K562 (cell line): ENCODE results near the gene NOM1. TPM values are rescaled to one million over a fixed set of nuclear protein-coding genes. Genes with fewer than 3 reads are reported as not detected.

Experiments
- DACH1 ChIP-seq: fragments of 450-650 bp; IDR thresholded peaks from 2 replicates; pipeline ENCODE4 v1.6.1; 2018; ENCODE audit not compliant: partially characterized antibody
- KDM2B ChIP-seq: fragments of 250-450 bp; sonication (Bioruptor Pico); IDR thresholded peaks from 2 replicates; pipeline ENCODE4 v1.8.0; 2021; ENCODE audit warnings: mild to moderate bottlenecking, moderate library complexity
- NCOA1 ChIP-seq: fragments of 450-650 bp; IDR thresholded peaks from 2 replicates; pipeline ENCODE4 v1.6.1; 2016; ENCODE audit warnings: low read depth
- NEUROD1 ChIP-seq: fragments of 150-350 bp; IDR thresholded peaks from 2 replicates; pipeline ENCODE4 v1.6.1; 2014; ENCODE audit warnings: borderline replicate concordance, low read length, low read depth; ENCODE audit not compliant: partially characterized antibody
- RBFOX2 ChIP-seq: fragments of 200-400 bp; formaldehyde crosslinking; IDR thresholded peaks from 2 replicates; pipeline ENCODE4 v1.6.1; 2017; ENCODE audit warnings: low read depth, mild to moderate bottlenecking, low read length, moderate library complexity
- SMAD1 ChIP-seq: fragments of 150-350 bp; IDR thresholded peaks from 2 replicates; pipeline ENCODE4 v1.6.1; 2014; ENCODE audit warnings: low read length, low read depth; ENCODE audit not compliant: partially characterized antibody
- SREBF2 ChIP-seq: sonication (generic); formaldehyde crosslinking; IDR thresholded peaks from 2 replicates; pipeline ENCODE4 v1.4.0; 2020; ENCODE audit warnings: mild to moderate bottlenecking, missing genetic modification reagents
- ZEB2 ChIP-seq: fragments of 450-650 bp; IDR thresholded peaks from 2 replicates; pipeline ENCODE4 v1.6.1; 2016
- polyA plus RNA-seq, 8 experiments: library from polyadenylated mRNA; depleted of rRNA in 4 of 8; stranded (reverse) in 5 of 8; unstranded in 3 of 8; fragments of >200 nt; fragmentation: Nextera tagmentation in 2 of 8; fragmentation: Illumina TruSeq in 1 of 8; extraction: Ambion mirVana in 2 of 8; extraction: Trizol in 1 of 8; gene quantifications; 2 replicates each; pipeline versions ENCODE4 v1.2.1 to v1.2.3, GENCODE V29; 2011 to 2014; ENCODE audit warnings: inconsistent platforms in 1 of 8, missing spikeins in 1 of 8
- total RNA-seq, 7 experiments: library from RNA; depleted of rRNA in 6 of 7; stranded (reverse); fragments of >200 nt in 6 of 7; fragmentation: Illumina TruSeq in 2 of 7; extraction: Trizol in 2 of 7; gene quantifications; 2 replicates each; pipeline versions ENCODE4 v1.2.1 to v1.2.3, GENCODE V29; 2011 to 2021; ENCODE audit warnings: low replicate concordance in 1 of 7
- TF ChIP-seq, protein P1 (sequence below): fragments of 450-650 bp; IDR thresholded peaks from 2 replicates; pipeline ENCODE4 v1.6.1; 2016; ENCODE audit warnings: mild to moderate bottlenecking, moderate library complexity
- TF ChIP-seq, protein P2 (sequence below): fragments of 450-650 bp; IDR thresholded peaks from 2 replicates; pipeline ENCODE4 v1.6.1; 2018; ENCODE audit not compliant: partially characterized antibody

Gene NOM1
- total and polyA plus RNA-seq, 9 of the 15 experiments (the other 6 are each of a cell fraction or from before 2014, with no cell fraction given): 6.8 to 47.3 (median 37.4) TPM

DNA sequence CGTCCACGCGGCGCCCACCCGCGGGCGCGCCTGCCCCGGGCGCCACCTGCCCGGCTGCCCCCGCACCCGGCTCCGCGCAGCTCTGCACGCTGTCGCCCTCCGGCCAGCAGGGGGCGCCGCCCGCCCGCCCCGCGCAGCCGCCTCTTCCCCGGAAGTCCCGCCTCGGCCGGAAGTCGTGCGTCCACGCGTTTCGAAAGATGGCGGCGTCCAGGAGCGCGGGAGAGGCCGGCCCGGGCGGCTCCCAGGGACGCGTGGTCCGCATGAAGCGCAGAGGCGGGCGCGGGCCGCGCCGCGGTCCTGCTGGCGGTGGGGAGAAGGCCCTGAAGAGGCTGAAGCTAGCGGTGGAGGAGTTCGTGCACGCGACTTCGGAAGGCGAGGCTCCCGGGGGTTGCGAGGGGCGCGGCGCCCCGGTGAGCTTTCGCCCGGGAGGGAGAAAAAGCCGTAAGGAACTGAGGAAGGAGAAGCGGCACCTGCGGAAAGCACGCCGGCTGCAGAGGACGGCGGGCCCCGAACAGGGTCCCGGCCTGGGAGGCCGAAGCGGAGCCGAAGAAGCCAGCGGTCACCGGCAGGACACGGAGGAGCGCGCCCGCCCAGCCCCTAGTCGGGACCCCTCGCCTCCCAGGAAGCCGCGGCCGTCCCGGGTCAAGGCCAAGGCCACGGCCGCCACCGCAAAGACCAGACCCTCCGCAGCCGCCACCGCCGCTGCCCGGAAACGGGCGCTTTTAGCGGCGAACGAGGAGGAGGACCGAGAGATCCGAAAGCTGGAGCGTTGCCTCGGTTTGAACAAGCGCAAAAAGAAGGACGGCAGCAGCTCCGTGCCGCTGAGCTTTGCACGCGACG, at the start of gene NOM1 (continued):
- TF ChIP-seq, protein P1, sequence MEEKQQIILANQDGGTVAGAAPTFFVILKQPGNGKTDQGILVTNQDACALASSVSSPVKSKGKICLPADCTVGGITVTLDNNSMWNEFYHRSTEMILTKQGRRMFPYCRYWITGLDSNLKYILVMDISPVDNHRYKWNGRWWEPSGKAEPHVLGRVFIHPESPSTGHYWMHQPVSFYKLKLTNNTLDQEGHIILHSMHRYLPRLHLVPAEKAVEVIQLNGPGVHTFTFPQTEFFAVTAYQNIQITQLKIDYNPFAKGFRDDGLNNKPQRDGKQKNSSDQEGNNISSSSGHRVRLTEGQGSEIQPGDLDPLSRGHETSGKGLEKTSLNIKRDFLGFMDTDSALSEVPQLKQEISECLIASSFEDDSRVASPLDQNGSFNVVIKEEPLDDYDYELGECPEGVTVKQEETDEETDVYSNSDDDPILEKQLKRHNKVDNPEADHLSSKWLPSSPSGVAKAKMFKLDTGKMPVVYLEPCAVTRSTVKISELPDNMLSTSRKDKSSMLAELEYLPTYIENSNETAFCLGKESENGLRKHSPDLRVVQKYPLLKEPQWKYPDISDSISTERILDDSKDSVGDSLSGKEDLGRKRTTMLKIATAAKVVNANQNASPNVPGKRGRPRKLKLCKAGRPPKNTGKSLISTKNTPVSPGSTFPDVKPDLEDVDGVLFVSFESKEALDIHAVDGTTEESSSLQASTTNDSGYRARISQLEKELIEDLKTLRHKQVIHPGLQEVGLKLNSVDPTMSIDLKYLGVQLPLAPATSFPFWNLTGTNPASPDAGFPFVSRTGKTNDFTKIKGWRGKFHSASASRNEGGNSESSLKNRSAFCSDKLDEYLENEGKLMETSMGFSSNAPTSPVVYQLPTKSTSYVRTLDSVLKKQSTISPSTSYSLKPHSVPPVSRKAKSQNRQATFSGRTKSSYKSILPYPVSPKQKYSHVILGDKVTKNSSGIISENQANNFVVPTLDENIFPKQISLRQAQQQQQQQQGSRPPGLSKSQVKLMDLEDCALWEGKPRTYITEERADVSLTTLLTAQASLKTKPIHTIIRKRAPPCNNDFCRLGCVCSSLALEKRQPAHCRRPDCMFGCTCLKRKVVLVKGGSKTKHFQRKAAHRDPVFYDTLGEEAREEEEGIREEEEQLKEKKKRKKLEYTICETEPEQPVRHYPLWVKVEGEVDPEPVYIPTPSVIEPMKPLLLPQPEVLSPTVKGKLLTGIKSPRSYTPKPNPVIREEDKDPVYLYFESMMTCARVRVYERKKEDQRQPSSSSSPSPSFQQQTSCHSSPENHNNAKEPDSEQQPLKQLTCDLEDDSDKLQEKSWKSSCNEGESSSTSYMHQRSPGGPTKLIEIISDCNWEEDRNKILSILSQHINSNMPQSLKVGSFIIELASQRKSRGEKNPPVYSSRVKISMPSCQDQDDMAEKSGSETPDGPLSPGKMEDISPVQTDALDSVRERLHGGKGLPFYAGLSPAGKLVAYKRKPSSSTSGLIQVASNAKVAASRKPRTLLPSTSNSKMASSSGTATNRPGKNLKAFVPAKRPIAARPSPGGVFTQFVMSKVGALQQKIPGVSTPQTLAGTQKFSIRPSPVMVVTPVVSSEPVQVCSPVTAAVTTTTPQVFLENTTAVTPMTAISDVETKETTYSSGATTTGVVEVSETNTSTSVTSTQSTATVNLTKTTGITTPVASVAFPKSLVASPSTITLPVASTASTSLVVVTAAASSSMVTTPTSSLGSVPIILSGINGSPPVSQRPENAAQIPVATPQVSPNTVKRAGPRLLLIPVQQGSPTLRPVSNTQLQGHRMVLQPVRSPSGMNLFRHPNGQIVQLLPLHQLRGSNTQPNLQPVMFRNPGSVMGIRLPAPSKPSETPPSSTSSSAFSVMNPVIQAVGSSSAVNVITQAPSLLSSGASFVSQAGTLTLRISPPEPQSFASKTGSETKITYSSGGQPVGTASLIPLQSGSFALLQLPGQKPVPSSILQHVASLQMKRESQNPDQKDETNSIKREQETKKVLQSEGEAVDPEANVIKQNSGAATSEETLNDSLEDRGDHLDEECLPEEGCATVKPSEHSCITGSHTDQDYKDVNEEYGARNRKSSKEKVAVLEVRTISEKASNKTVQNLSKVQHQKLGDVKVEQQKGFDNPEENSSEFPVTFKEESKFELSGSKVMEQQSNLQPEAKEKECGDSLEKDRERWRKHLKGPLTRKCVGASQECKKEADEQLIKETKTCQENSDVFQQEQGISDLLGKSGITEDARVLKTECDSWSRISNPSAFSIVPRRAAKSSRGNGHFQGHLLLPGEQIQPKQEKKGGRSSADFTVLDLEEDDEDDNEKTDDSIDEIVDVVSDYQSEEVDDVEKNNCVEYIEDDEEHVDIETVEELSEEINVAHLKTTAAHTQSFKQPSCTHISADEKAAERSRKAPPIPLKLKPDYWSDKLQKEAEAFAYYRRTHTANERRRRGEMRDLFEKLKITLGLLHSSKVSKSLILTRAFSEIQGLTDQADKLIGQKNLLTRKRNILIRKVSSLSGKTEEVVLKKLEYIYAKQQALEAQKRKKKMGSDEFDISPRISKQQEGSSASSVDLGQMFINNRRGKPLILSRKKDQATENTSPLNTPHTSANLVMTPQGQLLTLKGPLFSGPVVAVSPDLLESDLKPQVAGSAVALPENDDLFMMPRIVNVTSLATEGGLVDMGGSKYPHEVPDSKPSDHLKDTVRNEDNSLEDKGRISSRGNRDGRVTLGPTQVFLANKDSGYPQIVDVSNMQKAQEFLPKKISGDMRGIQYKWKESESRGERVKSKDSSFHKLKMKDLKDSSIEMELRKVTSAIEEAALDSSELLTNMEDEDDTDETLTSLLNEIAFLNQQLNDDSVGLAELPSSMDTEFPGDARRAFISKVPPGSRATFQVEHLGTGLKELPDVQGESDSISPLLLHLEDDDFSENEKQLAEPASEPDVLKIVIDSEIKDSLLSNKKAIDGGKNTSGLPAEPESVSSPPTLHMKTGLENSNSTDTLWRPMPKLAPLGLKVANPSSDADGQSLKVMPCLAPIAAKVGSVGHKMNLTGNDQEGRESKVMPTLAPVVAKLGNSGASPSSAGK: peak; percentile 40; the same call in 1 of the 2 replicates
- TF ChIP-seq, protein P2, sequence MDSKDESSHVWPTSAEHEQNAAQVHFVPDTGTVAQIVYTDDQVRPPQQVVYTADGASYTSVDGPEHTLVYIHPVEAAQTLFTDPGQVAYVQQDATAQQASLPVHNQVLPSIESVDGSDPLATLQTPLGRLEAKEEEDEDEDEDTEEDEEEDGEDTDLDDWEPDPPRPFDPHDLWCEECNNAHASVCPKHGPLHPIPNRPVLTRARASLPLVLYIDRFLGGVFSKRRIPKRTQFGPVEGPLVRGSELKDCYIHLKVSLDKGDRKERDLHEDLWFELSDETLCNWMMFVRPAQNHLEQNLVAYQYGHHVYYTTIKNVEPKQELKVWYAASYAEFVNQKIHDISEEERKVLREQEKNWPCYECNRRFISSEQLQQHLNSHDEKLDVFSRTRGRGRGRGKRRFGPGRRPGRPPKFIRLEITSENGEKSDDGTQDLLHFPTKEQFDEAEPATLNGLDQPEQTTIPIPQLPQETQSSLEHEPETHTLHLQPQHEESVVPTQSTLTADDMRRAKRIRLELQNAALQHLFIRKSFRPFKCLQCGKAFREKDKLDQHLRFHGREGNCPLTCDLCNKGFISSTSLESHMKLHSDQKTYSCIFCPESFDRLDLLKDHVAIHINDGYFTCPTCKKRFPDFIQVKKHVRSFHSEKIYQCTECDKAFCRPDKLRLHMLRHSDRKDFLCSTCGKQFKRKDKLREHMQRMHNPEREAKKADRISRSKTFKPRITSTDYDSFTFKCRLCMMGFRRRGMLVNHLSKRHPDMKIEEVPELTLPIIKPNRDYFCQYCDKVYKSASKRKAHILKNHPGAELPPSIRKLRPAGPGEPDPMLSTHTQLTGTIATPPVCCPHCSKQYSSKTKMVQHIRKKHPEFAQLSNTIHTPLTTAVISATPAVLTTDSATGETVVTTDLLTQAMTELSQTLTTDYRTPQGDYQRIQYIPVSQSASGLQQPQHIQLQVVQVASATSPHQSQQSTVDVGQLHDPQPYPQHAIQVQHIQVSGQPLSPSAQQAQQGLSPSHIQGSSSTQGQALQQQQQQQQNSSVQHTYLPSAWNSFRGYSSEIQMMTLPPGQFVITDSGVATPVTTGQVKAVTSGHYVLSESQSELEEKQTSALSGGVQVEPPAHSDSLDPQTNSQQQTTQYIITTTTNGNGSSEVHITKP: no peak
- TF ChIP-seq ZEB2 (no peak), NEUROD1 (peak; percentile 63), RBFOX2 (peak; percentile 95), NCOA1 (no peak), SMAD1 (peak; percentile 46), DACH1 (no peak), KDM2B (CRISPR knock-in tag) (no peak), SREBF2 (CRISPR knock-in tag) (no peak)
